ENCODE results near the gene DNM2.

Gene DNM2

GRCh38 chr19:10691178-10691881 is 26.5 kb upstream of the DNM2 start:
- H3K27me3 ChIP-seq = peaks cover 0 to under 1% of the 10 kb centered on the region in 2 donors
- intact Hi-C loops (cut with DNase I; ENCODE audit: low total_unique reads) = no loop called here
- no peak for TF ChIP-seq CTCF (IDR thresholded peaks at IDR 0.05)
- H3K36me3 ChIP-seq = peaks cover 31 to 64% (median 61%) of the 10 kb centered on the region in 3 donors
- no peak for DNase-seq
- H3K4me1 ChIP-seq = peaks cover 0 to 26% (median 10%) of the 10 kb centered on the region in 4 donors
- no peak overlapping the region for H3K4me3 ChIP-seq
- H3K27ac ChIP-seq = no peak overlapping the region
- no peaks in the 10 kb centered on the region for H3K9me3 ChIP-seq

GRCh38 chr19:10691883-10692282 is 26.0 kb upstream of the DNM2 start:
- Histone ChIP-seq H3K36me3 (peaks cover 31 to 58% (median 56%) of the 10 kb centered on the region in 3 donors), H3K4me1 (peaks cover 0 to 26% (median 10%) of the 10 kb centered on the region in 4 donors), H3K4me3 (no peak overlapping the region), H3K9me3 (no peaks in the 10 kb centered on the region), H3K27me3 (peaks cover 0 to 3% of the 10 kb centered on the region in 2 donors), H3K27ac (no peak overlapping the region)
- DNase-seq = no peak
- intact Hi-C loops (cut with DNase I; ENCODE audit: low total_unique reads) = no loop called here
- TF ChIP-seq CTCF (IDR thresholded peaks at IDR 0.05) = no peak

GRCh38 chr19:10692673-10693264 is 25.1 kb upstream of the DNM2 start:
- no peaks in the 10 kb centered on the region for H3K9me3 ChIP-seq
- peaks cover 0 to 3% of the 10 kb centered on the region in 2 donors for H3K27me3 ChIP-seq
- no peak for DNase-seq
- intact Hi-C loops (cut with DNase I; ENCODE audit: low total_unique reads) = no loop called here
- H3K36me3 ChIP-seq = peaks cover 23 to 49% (median 47%) of the 10 kb centered on the region in 3 donors
- no peak overlapping the region for H3K4me3 ChIP-seq
- peaks cover 0 to 26% (median 10%) of the 10 kb centered on the region in 4 donors for H3K4me1 ChIP-seq
- no peak overlapping the region for H3K27ac ChIP-seq
- no peak for TF ChIP-seq CTCF (IDR thresholded peaks at IDR 0.05)

GRCh38 chr19:10694706-10695307 is 23.1 kb upstream of the DNM2 start:
- no peaks in the 10 kb centered on the region for H3K9me3 ChIP-seq
- no peak overlapping the region for H3K27ac ChIP-seq
- no peak overlapping the region for H3K4me3 ChIP-seq
- no peak for DNase-seq
- peaks cover 0 to 26% (median 10%) of the 10 kb centered on the region in 4 donors for H3K4me1 ChIP-seq
- peaks cover 0 to 3% of the 10 kb centered on the region in 2 donors for H3K27me3 ChIP-seq
- H3K36me3 ChIP-seq = peaks cover 7 to 29% (median 26%) of the 10 kb centered on the region in 3 donors
- intact Hi-C loops (cut with DNase I; ENCODE audit: low total_unique reads) = no loop called here
- no peak for TF ChIP-seq CTCF (IDR thresholded peaks at IDR 0.05)

- intact Hi-C loops (cut with DNase I; ENCODE audit: low total_unique reads) = no loop called here
- H3K4me3 ChIP-seq = peak overlapping the region in 1 of 2 donors; percentile 22
Observed at GRCh38 chr19:10695401-10696398, 22.2 kb upstream of the DNM2 start.

More at GRCh38 chr19:10695401-10696398, 22.2 kb upstream of the DNM2 start:
- no peaks in the 10 kb centered on the region for H3K9me3 ChIP-seq
- peaks cover 0 to 20% (median 13%) of the 10 kb centered on the region in 4 donors for H3K4me1 ChIP-seq
- DNase-seq = peak; percentile 91 to 92
- peak in 1 of 2 experiments; percentile 8 for TF ChIP-seq CTCF (IDR thresholded peaks at IDR 0.05)
- peaks cover 7 to 20% (median 17%) of the 10 kb centered on the region in 3 donors for H3K36me3 ChIP-seq
- no peak overlapping the region for H3K27ac ChIP-seq
- H3K27me3 ChIP-seq = peaks cover 0 to 3% of the 10 kb centered on the region in 2 donors

Measured in tibial artery (tissue), 4 donors.